Ovary (tissue), 3 donors: ENCODE results near the gene GOLGA6A.
"Not testable (repeated sequence)": the region's sequence is repeated elsewhere in the genome, so short reads cannot be mapped to it uniquely, and the experiment has no call there.

ENCODE experiments used
- CTCF ChIP-seq, 3 donors: fragments of 450-650 bp in 2 of 3; fragments of 200-600 bp in 1 of 3; IDR thresholded peaks; one replicate each; pipeline versions ENCODE4 v1.5.1 to v1.8.0; 2016 to 2022; ENCODE audit warnings: antibody characterized with exemption in 3 of 3, mild to moderate bottlenecking in 1 of 3
- EP300 ChIP-seq: sonication (generic); formaldehyde crosslinking; IDR thresholded peaks from one replicate; pipeline ENCODE4 v1.6.1; 2017; ENCODE audit warnings: antibody characterized with exemption
- POLR2A ChIP-seq: fragments of 450-650 bp; IDR thresholded peaks from one replicate; pipeline ENCODE4 v1.6.1; 2017; ENCODE audit warnings: antibody characterized with exemption, mild to moderate bottlenecking, moderate library complexity
- donor health status: DM: no; HTN: no; CAD: no.

GRCh38 chr15:74096753-74097474 lies 14.6 kb upstream of the GOLGA6A start:
- TF ChIP-seq CTCF (IDR thresholded peaks at IDR 0.05); POLR2A; EP300: not testable (repeated sequence)
